ENCODE data around the gene TRIP12. TPM values are rescaled to one million over a fixed set of nuclear protein-coding genes. Genes with fewer than 3 reads are reported as not detected.
"Not testable (repeated sequence)": the region's sequence is repeated elsewhere in the genome, so short reads cannot be mapped to it uniquely, and the experiment has no call there.

TRIP12 gene
- total RNA-seq, 1 experiment from 2014 or later, result 368 TPM

DNA sequence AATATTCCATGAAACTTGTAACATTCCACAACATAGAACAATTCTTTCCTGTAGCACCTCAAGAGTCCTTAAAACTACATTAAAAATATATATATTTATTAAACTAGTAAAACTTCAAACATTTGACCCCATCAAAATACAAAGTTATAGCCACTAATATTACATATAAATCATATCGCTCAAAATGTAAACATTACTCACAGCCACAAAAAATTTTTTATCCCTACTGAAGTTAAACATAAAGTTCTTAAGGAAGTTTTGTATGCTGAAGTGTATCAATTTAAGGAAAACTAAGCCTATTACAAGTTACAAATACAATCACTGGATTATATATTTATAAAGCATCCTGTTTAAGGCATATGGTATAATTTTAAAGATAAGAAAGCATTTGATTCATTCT lies 127.2 kb downstream of the TRIP12 start:
- Histone ChIP-seq H3K27me3 (ENCODE audit: control insufficient read depth, insufficient read depth, low read length) (no peaks in the 10 kb centered on the region), H3K4me1 (ENCODE audit: control insufficient read depth, insufficient read depth, low read length) (no peaks in the 10 kb centered on the region), H3K9me3 (ENCODE audit: control insufficient read depth, insufficient read depth, low read depth, low read length) (no peaks in the 10 kb centered on the region), H3K4me3 (ENCODE audit: low read depth in 2 of 2, low read length in 2 of 2) (no peak overlapping the region), H3K27ac (ENCODE audit: low read length) (no peak overlapping the region), H3K36me3 (ENCODE audit: control insufficient read depth, insufficient read depth, low read length) (peaks cover 84% of the 10 kb centered on the region)
- intact Hi-C loops (cut with micrococcal nuclease; ENCODE audit: unreplicated experiment), result no loop called here
- DNase-seq (ENCODE audit: low read depth, low spot score) (no peak), ATAC-seq (no peak)
- TF ChIP-seq SIN3A (IDR thresholded peaks at IDR 0.05; ENCODE audit: borderline replicate concordance, insufficient read depth, low read depth, low read length), result no peak
- TF ChIP-seq, protein P1, sequence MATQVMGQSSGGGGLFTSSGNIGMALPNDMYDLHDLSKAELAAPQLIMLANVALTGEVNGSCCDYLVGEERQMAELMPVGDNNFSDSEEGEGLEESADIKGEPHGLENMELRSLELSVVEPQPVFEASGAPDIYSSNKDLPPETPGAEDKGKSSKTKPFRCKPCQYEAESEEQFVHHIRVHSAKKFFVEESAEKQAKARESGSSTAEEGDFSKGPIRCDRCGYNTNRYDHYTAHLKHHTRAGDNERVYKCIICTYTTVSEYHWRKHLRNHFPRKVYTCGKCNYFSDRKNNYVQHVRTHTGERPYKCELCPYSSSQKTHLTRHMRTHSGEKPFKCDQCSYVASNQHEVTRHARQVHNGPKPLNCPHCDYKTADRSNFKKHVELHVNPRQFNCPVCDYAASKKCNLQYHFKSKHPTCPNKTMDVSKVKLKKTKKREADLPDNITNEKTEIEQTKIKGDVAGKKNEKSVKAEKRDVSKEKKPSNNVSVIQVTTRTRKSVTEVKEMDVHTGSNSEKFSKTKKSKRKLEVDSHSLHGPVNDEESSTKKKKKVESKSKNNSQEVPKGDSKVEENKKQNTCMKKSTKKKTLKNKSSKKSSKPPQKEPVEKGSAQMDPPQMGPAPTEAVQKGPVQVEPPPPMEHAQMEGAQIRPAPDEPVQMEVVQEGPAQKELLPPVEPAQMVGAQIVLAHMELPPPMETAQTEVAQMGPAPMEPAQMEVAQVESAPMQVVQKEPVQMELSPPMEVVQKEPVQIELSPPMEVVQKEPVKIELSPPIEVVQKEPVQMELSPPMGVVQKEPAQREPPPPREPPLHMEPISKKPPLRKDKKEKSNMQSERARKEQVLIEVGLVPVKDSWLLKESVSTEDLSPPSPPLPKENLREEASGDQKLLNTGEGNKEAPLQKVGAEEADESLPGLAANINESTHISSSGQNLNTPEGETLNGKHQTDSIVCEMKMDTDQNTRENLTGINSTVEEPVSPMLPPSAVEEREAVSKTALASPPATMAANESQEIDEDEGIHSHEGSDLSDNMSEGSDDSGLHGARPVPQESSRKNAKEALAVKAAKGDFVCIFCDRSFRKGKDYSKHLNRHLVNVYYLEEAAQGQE (IDR thresholded peaks at IDR 0.05; ENCODE audit: insufficient read depth in 1 of 2, low read depth in 2 of 2, low read length in 1 of 2), result no peak
- TF ChIP-seq, protein P2, sequence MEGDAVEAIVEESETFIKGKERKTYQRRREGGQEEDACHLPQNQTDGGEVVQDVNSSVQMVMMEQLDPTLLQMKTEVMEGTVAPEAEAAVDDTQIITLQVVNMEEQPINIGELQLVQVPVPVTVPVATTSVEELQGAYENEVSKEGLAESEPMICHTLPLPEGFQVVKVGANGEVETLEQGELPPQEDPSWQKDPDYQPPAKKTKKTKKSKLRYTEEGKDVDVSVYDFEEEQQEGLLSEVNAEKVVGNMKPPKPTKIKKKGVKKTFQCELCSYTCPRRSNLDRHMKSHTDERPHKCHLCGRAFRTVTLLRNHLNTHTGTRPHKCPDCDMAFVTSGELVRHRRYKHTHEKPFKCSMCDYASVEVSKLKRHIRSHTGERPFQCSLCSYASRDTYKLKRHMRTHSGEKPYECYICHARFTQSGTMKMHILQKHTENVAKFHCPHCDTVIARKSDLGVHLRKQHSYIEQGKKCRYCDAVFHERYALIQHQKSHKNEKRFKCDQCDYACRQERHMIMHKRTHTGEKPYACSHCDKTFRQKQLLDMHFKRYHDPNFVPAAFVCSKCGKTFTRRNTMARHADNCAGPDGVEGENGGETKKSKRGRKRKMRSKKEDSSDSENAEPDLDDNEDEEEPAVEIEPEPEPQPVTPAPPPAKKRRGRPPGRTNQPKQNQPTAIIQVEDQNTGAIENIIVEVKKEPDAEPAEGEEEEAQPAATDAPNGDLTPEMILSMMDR (IDR thresholded peaks at IDR 0.05), result no peak
- TF ChIP-seq POLR2AphosphoS5 (IDR thresholded peaks at IDR 0.05; ENCODE audit: low read depth, low read length), result no peak
- no peak for TF ChIP-seq TCF7L2 (IDR thresholded peaks at IDR 0.05; ENCODE audit: low read depth, low read length)
- ChIA-PET POLR2A (no interaction called here), CTCF (no interaction called here)
- no TSS peak for BruUV-seq (replicated peaks)
- in situ Hi-C loops (cut with HindIII; ENCODE audit: low pct_unique_long_range_greater_than_20kb, low sequenced_read_pairs), result no loop called here

DNA sequence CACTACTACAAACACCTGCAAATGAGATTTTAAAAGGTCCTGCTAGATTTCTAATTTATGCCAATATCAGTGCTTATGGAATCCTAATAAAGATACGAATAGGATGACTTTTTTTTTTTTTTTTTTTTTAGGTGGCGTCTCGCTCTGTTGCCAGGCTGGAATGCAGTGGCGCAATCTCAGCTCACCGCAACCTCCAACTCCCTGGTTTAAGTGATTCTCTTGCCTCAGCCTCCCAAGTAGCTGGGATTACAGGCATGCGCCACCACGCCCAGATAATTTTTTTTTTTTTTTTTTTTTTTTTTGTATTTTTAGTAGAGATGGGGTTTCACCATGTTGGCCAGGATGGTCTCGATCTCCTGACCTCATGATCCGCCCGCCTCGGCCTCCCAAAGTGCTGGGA lies 135.5 kb downstream of the TRIP12 start:
- POLR2A ChIA-PET; intact Hi-C loops (cut with micrococcal nuclease; ENCODE audit: unreplicated experiment): not testable (repeated sequence)
- peaks cover 48% of the 10 kb centered on the region for H3K36me3 ChIP-seq (ENCODE audit: control insufficient read depth, insufficient read depth, low read length)

DNA sequence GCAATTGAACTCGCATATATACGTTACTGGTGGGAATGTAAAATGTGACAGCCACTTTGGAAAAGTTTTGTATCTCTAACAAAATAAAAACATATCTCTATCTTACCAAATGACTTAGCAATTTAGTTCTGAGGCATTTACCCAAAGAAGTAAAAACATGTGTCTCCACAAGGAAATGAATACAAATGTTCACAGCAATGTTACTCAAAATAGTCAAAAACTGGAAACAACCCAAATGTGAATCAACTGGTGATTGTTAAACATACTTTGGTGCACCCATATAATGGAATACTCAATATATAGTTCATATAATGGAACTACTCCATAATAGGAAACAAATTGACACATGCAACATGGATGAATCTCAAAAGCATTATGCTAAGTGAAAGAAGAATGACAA lies 137.0 kb downstream of the TRIP12 start:
- BruUV-seq (replicated peaks), result TSS peak; percentile 7
- peaks cover 33% of the 10 kb centered on the region for H3K36me3 ChIP-seq (ENCODE audit: control insufficient read depth, insufficient read depth, low read length)
- CTCF ChIA-PET, result no interaction called here

More for the DNA sequence above, 135.5 kb downstream of the TRIP12 start:
- H3K9me3 ChIP-seq (ENCODE audit: control insufficient read depth, insufficient read depth, low read depth, low read length); ATAC-seq; H3K4me3 ChIP-seq (ENCODE audit: low read depth in 2 of 2, low read length in 2 of 2); H3K27ac ChIP-seq (ENCODE audit: low read length); H3K27me3 ChIP-seq (ENCODE audit: control insufficient read depth, insufficient read depth, low read length); in situ Hi-C loops (cut with HindIII; ENCODE audit: low pct_unique_long_range_greater_than_20kb, low sequenced_read_pairs); DNase-seq (ENCODE audit: low read depth, low spot score); CTCF ChIA-PET; BruUV-seq (replicated peaks); H3K4me1 ChIP-seq (ENCODE audit: control insufficient read depth, insufficient read depth, low read length): not testable (repeated sequence)

More for the DNA sequence above, 137.0 kb downstream of the TRIP12 start:
- intact Hi-C loops (cut with micrococcal nuclease; ENCODE audit: unreplicated experiment) (no loop called here), in situ Hi-C loops (cut with HindIII; ENCODE audit: low pct_unique_long_range_greater_than_20kb, low sequenced_read_pairs) (no loop called here)
- TF ChIP-seq, protein P2 (IDR thresholded peaks at IDR 0.05), result no peak
- TF ChIP-seq TCF7L2 (IDR thresholded peaks at IDR 0.05; ENCODE audit: low read depth, low read length) (no peak), POLR2AphosphoS5 (IDR thresholded peaks at IDR 0.05; ENCODE audit: low read depth, low read length) (no peak), SIN3A (IDR thresholded peaks at IDR 0.05; ENCODE audit: borderline replicate concordance, insufficient read depth, low read depth, low read length) (no peak)
- TF ChIP-seq, protein P1 (IDR thresholded peaks at IDR 0.05; ENCODE audit: insufficient read depth in 1 of 2, low read depth in 2 of 2, low read length in 1 of 2), result no peak
- POLR2A ChIA-PET, result no interaction called here
- Histone ChIP-seq H3K27ac (ENCODE audit: low read length) (no peak overlapping the region), H3K4me3 (ENCODE audit: low read depth in 2 of 2, low read length in 2 of 2) (no peak overlapping the region), H3K9me3 (ENCODE audit: control insufficient read depth, insufficient read depth, low read depth, low read length) (no peaks in the 10 kb centered on the region), H3K27me3 (ENCODE audit: control insufficient read depth, insufficient read depth, low read length) (no peaks in the 10 kb centered on the region), H3K4me1 (ENCODE audit: control insufficient read depth, insufficient read depth, low read length) (peaks cover 4% of the 10 kb centered on the region; the same call in 1 of the 2 replicates)
- no peak for DNase-seq (ENCODE audit: low read depth, low spot score)
- no peak for ATAC-seq
